ENCODE measurements around the gene PPIL4.

The PPIL4 gene, protein sequence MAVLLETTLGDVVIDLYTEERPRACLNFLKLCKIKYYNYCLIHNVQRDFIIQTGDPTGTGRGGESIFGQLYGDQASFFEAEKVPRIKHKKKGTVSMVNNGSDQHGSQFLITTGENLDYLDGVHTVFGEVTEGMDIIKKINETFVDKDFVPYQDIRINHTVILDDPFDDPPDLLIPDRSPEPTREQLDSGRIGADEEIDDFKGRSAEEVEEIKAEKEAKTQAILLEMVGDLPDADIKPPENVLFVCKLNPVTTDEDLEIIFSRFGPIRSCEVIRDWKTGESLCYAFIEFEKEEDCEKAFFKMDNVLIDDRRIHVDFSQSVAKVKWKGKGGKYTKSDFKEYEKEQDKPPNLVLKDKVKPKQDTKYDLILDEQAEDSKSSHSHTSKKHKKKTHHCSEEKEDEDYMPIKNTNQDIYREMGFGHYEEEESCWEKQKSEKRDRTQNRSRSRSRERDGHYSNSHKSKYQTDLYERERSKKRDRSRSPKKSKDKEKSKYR
- long read RNA-seq, donor 1, transcript PPIL4-201 (13 exons, 2,232 nt): major isoform, 12 of 30 reads
- long read RNA-seq, donor 1, partial matches to known transcripts: 16 of 30 reads
- long read RNA-seq, donor 1, other reads (novel, unspliced or antisense): 0 of 30 reads
- long read RNA-seq, donor 2, transcript PPIL4-201 (13 exons, 2,232 nt): major isoform, 5 of 12 reads
- long read RNA-seq, donor 2, partial matches to known transcripts: 7 of 12 reads
- long read RNA-seq, donor 2, other reads (novel, unspliced or antisense): 0 of 12 reads
- long read RNA-seq, donor 3, transcript PPIL4-201 (13 exons, 2,232 nt): major isoform, 7 of 13 reads
- long read RNA-seq, donor 3, partial matches to known transcripts: 6 of 13 reads
- long read RNA-seq, donor 3, other reads (novel, unspliced or antisense): 0 of 13 reads
- long read RNA-seq, donor 4, transcript PPIL4-201 (13 exons, 2,232 nt): major isoform, 5 of 18 reads
- long read RNA-seq, donor 4, partial matches to known transcripts: 12 of 18 reads
- long read RNA-seq, donor 4, other reads (novel, unspliced or antisense): 0 of 18 reads
- long read RNA-seq, donor 5, transcript PPIL4-201 (13 exons, 2,232 nt): major isoform, 16 of 17 reads
- long read RNA-seq, donor 5, partial matches to known transcripts: 0 of 17 reads
- long read RNA-seq, donor 5, other reads (novel, unspliced or antisense): 0 of 17 reads
- long read RNA-seq, donor 6, transcript PPIL4-201 (13 exons, 2,232 nt): major isoform, 6 of 19 reads
- long read RNA-seq, donor 6, partial matches to known transcripts: 13 of 19 reads
- long read RNA-seq, donor 6, other reads (novel, unspliced or antisense): 0 of 19 reads
- long read RNA-seq, donor 7, partial matches to known transcripts: 23 of 28 reads
- long read RNA-seq, donor 7, other reads (novel, unspliced or antisense): 0 of 28 reads
- long read RNA-seq, donor 8, transcript PPIL4-201 (13 exons, 2,232 nt): major isoform, 14 of 32 reads
- long read RNA-seq, donor 8, partial matches to known transcripts: 16 of 32 reads
- long read RNA-seq, donor 8, other reads (novel, unspliced or antisense): 0 of 32 reads

- DNase-seq: peak; percentile 98
These were observed at the start of gene PPIL4 for GRCh38 chr6:149545754-149546471. TSS of gene PPIL4 (minus strand) at chr6:149546043. CDS start at chr6:149546005, 38 bp downstream.

GRCh38 chr6:149593408-149593807, 47.6 kb upstream of the PPIL4 start:
- DNase-seq: peak; percentile 11

GRCh38 chr6:149592983-149593382, 47.1 kb upstream of the PPIL4 start:
- DNase-seq: no peak

- DNase-seq: no peak
These were observed 40.3 kb upstream of the PPIL4 start for GRCh38 chr6:149586149-149586548.

GRCh38 chr6:149581349-149581748, 35.5 kb upstream of the PPIL4 start:
- DNase-seq: no peak

- no peak for DNase-seq
These were observed 35.0 kb upstream of the PPIL4 start for GRCh38 chr6:149580880-149581279.

DNA sequence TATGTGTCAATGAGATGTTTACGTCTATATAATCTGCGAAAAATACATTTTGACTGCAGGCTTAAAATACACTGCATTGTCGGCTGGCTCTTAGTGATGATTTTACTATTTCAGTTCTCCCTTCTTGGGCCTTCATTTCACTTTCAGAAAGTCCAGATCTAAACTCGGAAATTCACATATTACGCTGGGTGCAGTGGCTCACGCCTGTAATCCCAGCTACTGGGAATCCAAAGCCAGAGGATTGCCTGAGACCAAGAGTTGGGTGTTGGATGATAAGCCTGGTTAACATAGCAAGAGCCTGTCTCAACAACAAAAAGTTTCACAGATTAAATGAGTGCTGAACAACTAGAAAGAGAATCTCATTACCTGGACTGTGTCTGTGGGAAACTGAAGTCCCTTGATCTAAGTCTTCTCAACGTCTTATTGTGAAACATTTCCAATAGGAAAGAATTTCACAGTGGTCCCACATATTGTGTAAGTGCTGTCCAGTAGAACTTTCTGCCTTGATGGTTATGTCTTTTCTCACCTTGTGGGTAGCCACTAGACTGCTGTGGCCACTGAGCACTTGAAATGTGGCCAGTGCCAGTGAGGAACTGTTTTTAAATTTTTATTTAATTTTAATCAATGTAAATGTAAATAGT, 22.2 kb upstream of the PPIL4 start:
- no peak for DNase-seq

- DNase-seq: no peak
These were observed 21.3 kb upstream of the PPIL4 start for GRCh38 chr6:149567194-149567586.

GRCh38 chr6:149566410-149567193, 20.8 kb upstream of the PPIL4 start:
- peak; percentile 95 for DNase-seq

- peak; percentile 79 for DNase-seq
These were observed 19.9 kb upstream of the PPIL4 start, which contains the start of gene GINM1 for GRCh38 chr6:149565527-149566409. TSS of gene GINM1 (plus strand) at chr6:149566375. CDS start at chr6:149566415, 40 bp downstream.

DNA sequence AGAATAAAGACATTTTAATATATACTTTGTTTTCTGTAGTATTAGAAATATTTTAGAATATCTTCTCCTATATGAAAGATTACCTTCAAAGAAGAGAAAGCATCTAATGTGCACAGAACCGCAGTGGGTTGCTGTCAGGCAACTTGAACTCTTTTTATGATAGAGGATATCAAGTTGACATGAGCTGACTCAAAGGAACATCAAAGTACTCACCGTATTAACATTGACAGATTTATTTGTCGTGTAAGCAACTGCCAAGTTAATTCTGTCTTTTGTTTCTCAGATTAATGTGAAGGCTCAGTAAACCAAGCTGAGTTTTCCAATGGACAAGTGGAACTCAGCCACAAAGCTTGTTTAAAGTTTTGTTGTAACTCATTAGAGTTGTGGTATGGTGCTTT, 18.1 kb upstream of the PPIL4 start:
- DNase-seq: no peak

- no peak for DNase-seq
These were observed 17.5 kb upstream of the PPIL4 start for GRCh38 chr6:149563203-149563927.

- no peak for DNase-seq
These were observed 14.9 kb upstream of the PPIL4 start for GRCh38 chr6:149560736-149561135.

DNA sequence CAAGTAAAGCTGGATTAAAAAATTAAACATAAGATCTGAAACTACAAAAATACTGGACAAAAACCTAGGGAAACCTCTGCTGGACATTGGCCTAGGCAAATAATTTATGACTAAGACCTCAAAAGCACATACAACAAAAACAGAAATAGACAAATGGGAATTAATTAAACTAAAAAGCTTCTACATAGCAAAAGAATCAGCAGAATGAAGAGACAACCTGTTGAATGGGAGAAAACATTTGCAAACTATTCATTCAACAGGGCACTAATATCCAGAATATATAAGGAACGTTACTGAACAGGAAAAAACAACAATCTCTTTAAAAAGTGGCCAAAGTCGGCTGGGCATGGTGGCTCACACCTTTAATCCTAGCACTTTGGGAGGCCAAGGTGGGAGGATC, 13.5 kb upstream of the PPIL4 start:
- no peak for DNase-seq

- DNase-seq: no peak
These were observed 12.2 kb upstream of the PPIL4 start for GRCh38 chr6:149558029-149558428.

DNA sequence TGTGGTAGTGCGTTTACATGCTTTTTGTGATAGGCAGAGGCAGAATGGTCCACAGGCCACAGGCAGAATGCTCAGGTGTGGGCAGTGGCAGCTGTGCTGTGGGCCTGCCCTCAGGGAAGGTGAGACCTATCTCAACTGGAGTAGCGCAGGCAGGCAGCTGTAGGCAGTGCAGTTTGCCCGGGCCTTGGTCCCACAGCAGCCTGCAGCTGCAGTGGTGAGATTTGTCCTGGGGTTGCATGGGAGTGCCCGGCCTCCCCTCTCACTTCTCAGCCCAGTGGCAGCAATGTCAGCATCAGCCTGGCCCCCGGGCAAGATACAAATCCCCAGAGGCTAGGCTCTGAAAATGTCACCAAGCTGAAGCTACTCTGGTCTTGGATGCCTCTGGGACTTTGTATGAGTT, 6.1 kb upstream of the PPIL4 start:
- DNase-seq: no peak

DNA sequence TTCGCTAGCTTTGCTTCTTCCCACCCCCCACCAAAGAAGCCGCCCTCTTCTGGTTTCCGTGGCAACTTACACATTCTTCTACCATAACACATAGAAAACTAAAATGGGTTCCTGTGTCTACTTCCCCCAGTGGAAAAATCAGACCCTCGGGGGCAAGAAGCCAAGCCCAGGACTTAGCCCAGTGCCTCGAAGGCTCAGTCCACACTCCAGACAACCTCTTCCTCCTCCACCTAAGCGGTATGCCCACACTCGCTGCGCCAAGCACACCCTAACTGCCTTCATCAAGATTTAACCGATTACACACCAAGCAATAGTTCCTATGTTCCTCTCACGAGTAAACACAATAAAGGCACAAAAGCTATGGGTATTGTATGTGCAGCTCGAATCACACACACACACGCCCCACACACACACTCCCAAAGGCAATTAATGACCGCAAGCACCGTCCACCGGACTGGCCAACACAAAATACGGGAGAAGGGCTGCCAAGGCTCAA, 537 bp downstream of the PPIL4 start:
- DNase-seq: no peak

All from right kidney (tissue), 9 donors.